HepG2 (cell line): ENCODE results near the gene GLTPD2. TPM values are rescaled to one million over a fixed set of nuclear protein-coding genes. Genes with fewer than 3 reads are reported as not detected.

Source experiments
- CBFB ChIP-seq: sonication (generic); formaldehyde crosslinking; IDR thresholded peaks from 2 replicates; pipeline ENCODE4 v1.4.0; 2020; ENCODE audit warnings: missing genetic modification reagents
- CC2D1A ChIP-seq: sonication (generic); formaldehyde crosslinking; IDR thresholded peaks from 2 replicates; pipeline ENCODE4 v1.8.1; 2023; ENCODE audit warnings: mild to moderate bottlenecking, missing genetic modification reagents
- CHCHD3 ChIP-seq: sonication (generic); formaldehyde crosslinking; IDR thresholded peaks from 2 replicates; pipeline ENCODE4 v1.8.0; 2022; ENCODE audit warnings: mild to moderate bottlenecking, missing genetic modification reagents, moderate library complexity
- ELF1 ChIP-seq: sonication (generic); formaldehyde crosslinking; IDR thresholded peaks from 2 replicates; pipeline ENCODE4 v1.4.0; 2020; ENCODE audit warnings: missing genetic modification reagents
- HMGA1 ChIP-seq: sonication (generic); formaldehyde crosslinking; conservative IDR thresholded peaks from 2 replicates; pipeline ENCODE4 v1.4.0; 2020; ENCODE audit warnings: missing genetic modification reagents
- HOXA9 ChIP-seq: sonication (generic); formaldehyde crosslinking; IDR thresholded peaks from 2 replicates; pipeline ENCODE4 v1.8.1; 2022; ENCODE audit warnings: missing genetic modification reagents, mild to moderate bottlenecking, moderate library complexity, borderline replicate concordance
- NPAS2 ChIP-seq: sonication (generic); formaldehyde crosslinking; IDR thresholded peaks from 2 replicates; pipeline ENCODE4 v1.8.0; 2022; ENCODE audit warnings: mild to moderate bottlenecking, missing genetic modification reagents, borderline replicate concordance
- RBM22 ChIP-seq: fragments of 200-400 bp; formaldehyde crosslinking; optimal IDR thresholded peaks from 2 replicates; pipeline ENCODE3; 2017; ENCODE audit warnings: mild to moderate bottlenecking, low read length, moderate library complexity
- REST ChIP-seq, 2 experiments: IDR thresholded peaks; 2 replicates each; pipeline ENCODE4 v1.6.1; 2011 to 2012; ENCODE audit warnings: low read length in 2 of 2, borderline replicate concordance in 1 of 2, low read depth in 1 of 2, mild to moderate bottlenecking in 1 of 2, moderate library complexity in 1 of 2
- SAP130 ChIP-seq: IDR thresholded peaks from 2 replicates; pipeline ENCODE4 v1.6.1; 2016; ENCODE audit warnings: low read depth
- SRSF1 ChIP-seq: fragments of 200-400 bp; formaldehyde crosslinking; optimal IDR thresholded peaks from 2 replicates; pipeline ENCODE3; 2017; ENCODE audit warnings: mild to moderate bottlenecking, low read depth, low read length, moderate library complexity
- YEATS2 ChIP-seq: sonication (generic); formaldehyde crosslinking; IDR thresholded peaks from 2 replicates; pipeline ENCODE4 v1.4.0; 2020; ENCODE audit warnings: missing genetic modification reagents, borderline replicate concordance
- ZBTB7A ChIP-seq: sonication (generic); formaldehyde crosslinking; IDR thresholded peaks from 2 replicates; pipeline ENCODE4 v1.8.0; 2022; ENCODE audit warnings: mild to moderate bottlenecking, missing genetic modification reagents
- ZNF251 ChIP-seq: sonication (generic); formaldehyde crosslinking; IDR thresholded peaks from 2 replicates; pipeline ENCODE4 v1.9.0; 2021; ENCODE audit warnings: mild to moderate bottlenecking, missing genetic modification reagents
- ZNF274 ChIP-seq: sonication (generic); formaldehyde crosslinking; IDR thresholded peaks from 2 replicates; pipeline ENCODE4 v1.5.1; 2020; ENCODE audit warnings: mild to moderate bottlenecking, missing genetic modification reagents
- ZNF337 ChIP-seq: sonication (generic); formaldehyde crosslinking; IDR thresholded peaks from 2 replicates; pipeline ENCODE4 v1.5.1; 2020; ENCODE audit warnings: missing genetic modification reagents, low read depth, mild to moderate bottlenecking, borderline replicate concordance
- ZNF354B ChIP-seq: sonication (generic); formaldehyde crosslinking; IDR thresholded peaks from 2 replicates; pipeline ENCODE4 v1.8.0; 2022; ENCODE audit warnings: mild to moderate bottlenecking, missing genetic modification reagents
- ZNF432 ChIP-seq: sonication (generic); formaldehyde crosslinking; IDR thresholded peaks from 2 replicates; pipeline ENCODE4 v1.5.0; 2020; ENCODE audit warnings: missing genetic modification reagents, mild to moderate bottlenecking, borderline replicate concordance
- ZNF564 ChIP-seq: sonication (generic); formaldehyde crosslinking; IDR thresholded peaks from 2 replicates; pipeline ENCODE4 v1.8.1; 2023; ENCODE audit warnings: mild to moderate bottlenecking, missing genetic modification reagents
- ZNF746 ChIP-seq: sonication (generic); formaldehyde crosslinking; IDR thresholded peaks from 2 replicates; pipeline ENCODE4 v1.8.0; 2022; ENCODE audit warnings: mild to moderate bottlenecking, missing genetic modification reagents
- ZNF761 ChIP-seq: sonication (generic); formaldehyde crosslinking; conservative IDR thresholded peaks from 2 replicates; pipeline ENCODE4 v1.4.0; 2020; ENCODE audit warnings: mild to moderate bottlenecking, missing genetic modification reagents
- ZNF850 ChIP-seq: sonication (generic); formaldehyde crosslinking; conservative IDR thresholded peaks from 2 replicates; pipeline ENCODE4 v1.9.0; 2021; ENCODE audit warnings: mild to moderate bottlenecking, missing genetic modification reagents
- polyA plus RNA-seq, 8 experiments: library from polyadenylated mRNA; depleted of rRNA in 3 of 8; stranded (reverse) in 7 of 8; unstranded in 1 of 8; fragments of >200 nt; fragmentation: Illumina TruSeq in 4 of 8; extraction: Trizol in 4 of 8; gene quantifications; 2 replicates each; pipeline versions ENCODE4 v1.2.1 to v1.2.3, GENCODE V29; 2011 to 2016; ENCODE audit warnings: low read depth in 4 of 8, missing spikeins in 1 of 8, mixed read lengths in 1 of 8; ENCODE audit not compliant: insufficient read depth in 1 of 8
- total RNA-seq, 5 experiments: library from RNA; depleted of rRNA; stranded (reverse); fragments of >200 nt; fragmentation: Illumina TruSeq; extraction: Trizol; gene quantifications; 2 replicates each; pipeline ENCODE4 v1.2.3, GENCODE V29; 2016; ENCODE audit warnings: low read depth in 1 of 5
- TF ChIP-seq, protein P1 (sequence below), 2 experiments: sonication (generic) in 1 of 2; formaldehyde crosslinking in 1 of 2; IDR thresholded peaks; 2 replicates each; pipeline versions ENCODE4 v1.4.0 to v1.6.1; 2016 to 2020; ENCODE audit warnings: borderline replicate concordance in 1 of 2, low read depth in 1 of 2, mild to moderate bottlenecking in 1 of 2, missing genetic modification reagents in 1 of 2

Gene GLTPD2
- total and polyA plus RNA-seq, 2 of the 13 experiments (the other 11 are each of a cell fraction or from before 2014, with no cell fraction given) = 7.5 to 12.9 TPM

GRCh38 chr17:4777969-4778760, 10.6 kb upstream of the GLTPD2 start (continued):
- TF ChIP-seq HOXA9 (CRISPR knock-in tag) = no peak
- peak; percentile 51; the same call in 1 of the 2 replicates for TF ChIP-seq ZNF746 (CRISPR knock-in tag)
- no peak for TF ChIP-seq ZNF432
- peak; percentile 83; the same call in 1 of the 2 replicates for TF ChIP-seq CBFB
- no peak for TF ChIP-seq CHCHD3 (CRISPR knock-in tag)
- no peak for TF ChIP-seq YEATS2 (CRISPR knock-in tag)
- peak; percentile 93 for TF ChIP-seq SAP130 (CRISPR knock-in tag)
- peak; percentile 42; the same call in 1 of the 2 replicates for TF ChIP-seq ELF1
- TF ChIP-seq HMGA1 = no peak
- TF ChIP-seq, protein P1, sequence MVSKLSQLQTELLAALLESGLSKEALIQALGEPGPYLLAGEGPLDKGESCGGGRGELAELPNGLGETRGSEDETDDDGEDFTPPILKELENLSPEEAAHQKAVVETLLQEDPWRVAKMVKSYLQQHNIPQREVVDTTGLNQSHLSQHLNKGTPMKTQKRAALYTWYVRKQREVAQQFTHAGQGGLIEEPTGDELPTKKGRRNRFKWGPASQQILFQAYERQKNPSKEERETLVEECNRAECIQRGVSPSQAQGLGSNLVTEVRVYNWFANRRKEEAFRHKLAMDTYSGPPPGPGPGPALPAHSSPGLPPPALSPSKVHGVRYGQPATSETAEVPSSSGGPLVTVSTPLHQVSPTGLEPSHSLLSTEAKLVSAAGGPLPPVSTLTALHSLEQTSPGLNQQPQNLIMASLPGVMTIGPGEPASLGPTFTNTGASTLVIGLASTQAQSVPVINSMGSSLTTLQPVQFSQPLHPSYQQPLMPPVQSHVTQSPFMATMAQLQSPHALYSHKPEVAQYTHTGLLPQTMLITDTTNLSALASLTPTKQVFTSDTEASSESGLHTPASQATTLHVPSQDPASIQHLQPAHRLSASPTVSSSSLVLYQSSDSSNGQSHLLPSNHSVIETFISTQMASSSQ (IDR thresholded peaks at IDR 0.05; ENCODE audit: low read depth) = 0 out of 2 replicates have a peak, but pooled peaks have one; percentile 44
- TF ChIP-seq, protein P1 (CRISPR knock-in tag; IDR thresholded peaks at IDR 0.05; ENCODE audit: borderline replicate concordance) = peak; percentile 62; the same call in 1 of the 2 replicates
- TF ChIP-seq ZNF251 (CRISPR knock-in tag) = no peak
- peak; percentile 49; the same call in 1 of the 2 replicates for TF ChIP-seq ZNF564 (CRISPR knock-in tag)
- TF ChIP-seq REST (IDR thresholded peaks at IDR 0.05; ENCODE audit: borderline replicate concordance in 1 of 2, low read depth in 1 of 2, low read length in 2 of 2) = no peak
- TF ChIP-seq ZNF761 (CRISPR knock-in tag) = no peak
- no peak for TF ChIP-seq ZNF274 (CRISPR knock-in tag)
- TF ChIP-seq RBM22 = no peak
- no peak for TF ChIP-seq SRSF1
- TF ChIP-seq ZNF354B (CRISPR knock-in tag) = no peak
- TF ChIP-seq ZNF850 = no peak
- no peak for TF ChIP-seq ZBTB7A (CRISPR knock-in tag)
- TF ChIP-seq ZNF337 (CRISPR knock-in tag) = no peak
- no peak for TF ChIP-seq NPAS2
- TF ChIP-seq CC2D1A (CRISPR knock-in tag) = no peak
